ENCODE measurements around the gene ATP6V1A.

GRCh38 chr3:113747283-113748046 is 630 bp downstream of the ATP6V1A start:
- TF ChIP-seq, protein P1, sequence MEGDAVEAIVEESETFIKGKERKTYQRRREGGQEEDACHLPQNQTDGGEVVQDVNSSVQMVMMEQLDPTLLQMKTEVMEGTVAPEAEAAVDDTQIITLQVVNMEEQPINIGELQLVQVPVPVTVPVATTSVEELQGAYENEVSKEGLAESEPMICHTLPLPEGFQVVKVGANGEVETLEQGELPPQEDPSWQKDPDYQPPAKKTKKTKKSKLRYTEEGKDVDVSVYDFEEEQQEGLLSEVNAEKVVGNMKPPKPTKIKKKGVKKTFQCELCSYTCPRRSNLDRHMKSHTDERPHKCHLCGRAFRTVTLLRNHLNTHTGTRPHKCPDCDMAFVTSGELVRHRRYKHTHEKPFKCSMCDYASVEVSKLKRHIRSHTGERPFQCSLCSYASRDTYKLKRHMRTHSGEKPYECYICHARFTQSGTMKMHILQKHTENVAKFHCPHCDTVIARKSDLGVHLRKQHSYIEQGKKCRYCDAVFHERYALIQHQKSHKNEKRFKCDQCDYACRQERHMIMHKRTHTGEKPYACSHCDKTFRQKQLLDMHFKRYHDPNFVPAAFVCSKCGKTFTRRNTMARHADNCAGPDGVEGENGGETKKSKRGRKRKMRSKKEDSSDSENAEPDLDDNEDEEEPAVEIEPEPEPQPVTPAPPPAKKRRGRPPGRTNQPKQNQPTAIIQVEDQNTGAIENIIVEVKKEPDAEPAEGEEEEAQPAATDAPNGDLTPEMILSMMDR (IDR thresholded peaks at IDR 0.05) = no peak
- no peak for TF ChIP-seq POLR2A (IDR thresholded peaks at IDR 0.05)

Measured in testis (tissue), 2 donors.